HG02885 (cell line): ENCODE measurements around the gene PHOX2B.
"Not testable (repeated sequence)": the region's sequence is repeated elsewhere in the genome, so short reads cannot be mapped to it uniquely, and the experiment has no call there.

Source experiments
- ATAC-seq: cut with Tn5 transposase; IDR thresholded peaks from one replicate; pipeline ENCODE4 v1.9.1; 2021; ENCODE audit warnings: mild to moderate bottlenecking; ENCODE audit not compliant: unreplicated experiment, poor library complexity

Gene PHOX2B

DNA sequence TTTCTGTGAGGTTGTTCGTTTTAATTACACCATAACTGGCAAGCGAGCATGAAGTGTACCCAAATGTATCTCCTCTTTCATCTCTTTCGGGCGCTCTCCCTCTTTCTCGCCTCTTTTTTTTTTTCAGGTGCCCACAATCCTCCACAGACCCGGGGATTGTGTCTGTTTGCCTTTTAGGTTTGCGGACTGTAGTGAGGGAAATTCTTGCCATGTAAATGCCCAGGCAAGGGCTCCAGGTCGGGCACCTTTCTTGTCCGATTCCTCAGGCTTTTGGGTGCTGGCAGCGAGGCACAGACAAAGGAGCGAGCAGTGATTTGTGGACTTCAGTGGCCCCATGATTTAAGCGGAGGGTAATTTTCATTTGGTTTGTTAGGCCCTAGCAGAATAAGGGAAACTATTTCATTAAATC lies 1.1 kb upstream of the PHOX2B start:
- no peak for ATAC-seq

DNA sequence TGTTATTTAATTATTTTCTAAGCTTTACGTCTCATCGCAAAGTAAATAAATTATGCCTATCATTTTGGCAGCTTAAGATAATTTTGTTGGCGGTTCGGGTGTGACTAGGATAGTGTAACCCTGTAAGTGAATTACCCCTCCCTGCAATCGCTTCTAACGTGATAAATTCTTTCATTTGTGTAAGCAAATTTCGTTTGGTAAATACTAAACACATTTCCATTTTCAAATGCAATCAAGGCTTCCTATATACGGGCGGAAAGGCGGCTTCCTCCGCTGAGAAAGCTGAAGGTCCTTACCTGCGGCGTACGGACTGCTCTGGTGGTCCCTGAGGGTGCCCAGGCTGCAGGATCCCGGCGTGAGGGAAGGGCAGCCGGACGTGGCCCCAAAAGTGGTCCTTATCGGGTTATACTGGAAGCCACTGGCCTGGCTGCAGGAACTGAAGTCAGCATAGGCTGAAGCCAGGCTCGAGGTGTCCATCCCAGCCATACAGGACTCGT lies 403 bp downstream of the PHOX2B start:
- no peak for ATAC-seq

DNA sequence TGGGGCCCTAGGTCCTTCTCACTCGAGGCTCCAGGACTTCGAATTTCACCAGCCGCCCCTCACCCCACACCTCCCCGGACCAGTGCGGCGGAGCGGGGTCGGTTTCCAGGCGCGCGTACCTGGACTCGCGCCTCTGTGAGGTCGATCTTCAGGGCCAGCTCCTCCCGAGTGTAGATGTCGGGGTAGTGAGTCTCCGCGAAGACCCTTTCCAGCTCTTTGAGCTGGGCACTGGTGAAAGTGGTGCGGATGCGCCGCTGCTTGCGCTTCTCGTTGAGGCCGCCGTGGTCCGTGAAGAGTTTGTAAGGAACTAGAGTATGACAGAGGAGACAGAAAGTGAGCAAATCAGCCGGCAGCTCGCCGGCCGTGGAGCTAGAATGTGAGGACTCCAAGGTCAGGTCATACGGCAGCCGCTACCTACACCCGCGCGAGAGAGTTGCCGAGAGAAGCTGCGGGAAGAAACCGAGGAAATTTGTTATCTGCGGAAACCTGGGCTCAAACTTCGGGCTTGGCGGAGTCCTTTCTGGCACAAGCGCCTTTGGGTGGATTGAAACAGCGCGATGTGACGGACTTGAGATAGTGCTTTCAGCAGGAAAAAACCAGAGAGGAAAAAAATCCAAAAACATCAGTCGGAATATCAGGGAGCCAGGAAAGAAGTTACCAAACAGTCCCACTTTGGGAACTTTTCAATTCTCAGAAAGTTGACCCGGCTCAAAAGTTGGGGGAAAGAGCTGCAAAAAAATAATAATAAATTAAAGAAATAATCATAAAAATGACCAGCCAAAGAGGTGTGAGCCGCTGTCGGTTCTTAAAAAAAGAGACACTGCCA lies 1.1 kb downstream of the PHOX2B start:
- ATAC-seq, result no peak

DNA sequence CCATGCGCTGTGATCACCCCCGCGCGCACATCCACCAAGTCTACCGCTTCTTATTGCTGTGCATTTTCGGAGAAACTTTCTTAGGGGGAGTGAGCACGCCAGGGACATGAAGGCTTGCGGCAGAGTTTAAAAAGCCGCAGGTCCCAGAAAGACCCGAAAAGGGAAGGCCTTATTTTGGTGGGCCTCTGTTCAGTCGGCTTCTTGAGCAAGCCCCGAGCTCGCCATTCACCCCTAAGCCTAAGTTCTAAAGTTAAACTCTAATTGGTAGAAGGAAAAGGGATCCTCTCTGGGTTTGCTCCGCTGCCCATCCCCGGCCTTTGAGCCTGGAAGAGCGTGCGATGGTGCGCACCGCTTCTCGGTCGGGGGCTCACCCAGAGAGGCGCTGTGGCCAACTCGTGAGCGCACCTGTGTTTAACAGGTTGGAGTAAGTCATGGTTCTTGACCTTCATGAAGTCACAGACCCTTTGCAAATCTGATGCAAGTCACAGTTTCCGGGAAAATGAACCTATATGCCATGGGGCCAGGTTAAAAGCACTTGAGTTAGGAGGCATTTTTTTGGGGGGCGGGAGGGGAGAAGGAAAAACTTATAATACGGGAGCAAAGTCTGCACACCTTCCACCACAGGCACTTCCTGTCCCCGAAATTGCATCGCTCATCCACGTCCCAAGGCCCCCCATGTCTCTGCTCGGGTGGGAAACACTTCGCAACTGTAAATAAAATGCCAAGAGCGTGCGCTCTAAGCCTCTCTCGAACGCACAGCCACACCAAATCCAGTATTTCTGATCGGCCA lies 1.9 kb downstream of the PHOX2B start:
- no peak for ATAC-seq

DNA sequence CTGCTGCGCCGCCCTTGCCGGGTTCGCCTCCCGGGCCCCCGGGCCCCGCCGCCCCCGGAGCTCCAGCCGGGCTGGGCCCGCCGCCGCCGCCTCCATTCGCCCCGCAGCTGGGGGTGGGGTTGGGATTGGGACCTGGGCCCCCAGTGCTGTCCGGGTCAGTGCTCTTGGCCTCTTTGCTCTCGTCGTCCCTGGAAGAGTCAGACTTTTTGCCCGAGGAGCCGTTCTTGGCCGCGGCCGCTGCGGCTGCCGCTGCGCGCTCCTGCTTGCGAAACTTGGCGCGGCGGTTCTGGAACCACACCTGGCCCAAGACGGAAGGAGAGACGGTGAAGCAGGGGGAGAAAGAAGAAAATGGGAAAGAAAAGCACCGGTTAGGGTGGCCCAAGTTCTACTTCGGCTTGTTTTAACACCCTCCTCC lies 2.5 kb downstream of the PHOX2B start:
- no peak for ATAC-seq

DNA sequence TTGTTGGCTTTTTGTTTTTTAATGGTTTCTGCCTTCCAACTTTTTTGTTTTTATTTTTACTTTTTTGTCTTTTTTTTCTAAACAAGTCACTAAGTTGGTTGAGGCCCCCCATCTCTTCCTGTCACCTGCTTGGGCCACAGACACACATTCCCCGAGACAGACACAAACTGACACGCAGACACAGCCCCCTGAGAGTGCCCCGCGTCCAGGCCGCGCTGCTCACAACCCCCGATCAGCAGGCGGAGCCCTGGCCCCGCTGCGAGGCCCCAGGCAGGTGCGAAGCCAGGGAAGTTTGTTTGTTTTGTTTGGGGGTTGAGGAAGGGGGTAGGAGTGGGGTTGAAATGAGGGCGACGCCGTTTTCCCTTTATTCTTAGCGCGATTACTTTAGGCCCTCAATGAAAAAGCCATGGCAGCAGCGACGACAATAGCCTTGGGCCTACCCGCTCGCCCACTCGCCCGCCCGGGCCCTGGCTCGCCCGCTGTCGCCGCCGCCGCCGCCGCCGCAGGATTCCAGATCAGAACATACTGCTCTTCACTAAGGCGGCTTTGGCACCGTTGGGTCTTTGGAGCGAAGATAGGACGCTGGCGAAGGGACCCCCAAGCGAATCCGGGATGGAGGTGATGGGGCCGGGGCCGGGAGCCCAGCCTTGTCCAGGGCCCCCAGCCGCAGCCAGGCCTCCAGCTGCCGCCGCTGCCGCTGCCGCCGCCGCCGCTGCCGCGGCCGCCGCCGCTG lies 3.1 kb downstream of the PHOX2B start:
- no peak for ATAC-seq

DNA sequence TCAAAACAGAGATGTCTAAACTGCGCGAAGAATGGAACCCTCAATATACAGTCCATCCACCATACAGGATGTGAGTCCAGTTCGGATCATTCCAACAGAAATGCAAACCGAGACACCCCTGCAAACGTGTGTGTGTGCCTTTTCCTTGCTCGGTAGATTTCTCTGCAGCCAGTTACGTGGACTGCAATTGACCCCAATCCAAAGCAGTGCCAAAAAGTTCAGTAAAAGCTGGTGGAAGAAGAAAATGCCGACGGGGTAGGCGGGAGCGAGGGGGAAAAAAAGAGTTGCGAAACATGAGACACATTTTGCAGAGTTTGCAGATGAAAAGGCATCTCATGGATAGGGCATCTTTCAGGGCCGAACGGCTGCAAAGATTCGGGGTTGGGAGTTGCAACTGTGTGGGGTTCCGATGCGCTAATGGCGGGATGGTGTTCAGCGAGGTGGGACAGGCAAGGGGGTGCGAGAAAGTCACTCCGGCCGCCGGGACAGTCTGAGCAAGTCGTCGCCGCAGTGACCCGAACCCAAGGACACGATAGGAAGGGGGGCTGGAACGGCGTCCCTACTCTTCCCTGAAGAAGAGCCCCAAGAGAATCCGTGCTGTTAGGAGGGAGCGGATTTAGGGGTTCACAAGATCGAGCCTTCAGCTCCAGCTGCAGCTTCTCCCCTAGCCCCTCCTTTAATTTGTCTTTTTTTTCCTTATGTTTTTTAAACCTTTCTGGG lies 3.8 kb downstream of the PHOX2B start:
- ATAC-seq, result no peak

DNA sequence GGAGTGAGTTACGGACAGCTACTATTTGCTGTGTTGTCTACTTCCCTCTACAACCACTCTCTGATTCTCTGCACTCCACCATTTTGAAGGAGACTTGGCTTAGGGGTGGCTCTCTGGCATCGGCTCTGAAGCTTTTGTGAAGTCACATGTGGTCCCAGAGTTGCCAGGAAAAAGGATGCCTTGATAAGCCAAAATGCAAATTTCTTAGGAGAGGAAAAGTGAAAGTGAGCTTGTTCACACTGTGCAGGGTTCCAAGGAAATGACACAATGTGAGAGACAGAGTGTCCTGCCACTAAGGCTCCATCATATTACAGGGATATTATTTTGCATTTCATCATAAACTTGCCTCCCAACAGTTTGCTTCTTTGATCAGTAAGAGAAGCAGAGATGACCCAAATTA lies 7.2 kb downstream of the PHOX2B start:
- no peak for ATAC-seq

DNA sequence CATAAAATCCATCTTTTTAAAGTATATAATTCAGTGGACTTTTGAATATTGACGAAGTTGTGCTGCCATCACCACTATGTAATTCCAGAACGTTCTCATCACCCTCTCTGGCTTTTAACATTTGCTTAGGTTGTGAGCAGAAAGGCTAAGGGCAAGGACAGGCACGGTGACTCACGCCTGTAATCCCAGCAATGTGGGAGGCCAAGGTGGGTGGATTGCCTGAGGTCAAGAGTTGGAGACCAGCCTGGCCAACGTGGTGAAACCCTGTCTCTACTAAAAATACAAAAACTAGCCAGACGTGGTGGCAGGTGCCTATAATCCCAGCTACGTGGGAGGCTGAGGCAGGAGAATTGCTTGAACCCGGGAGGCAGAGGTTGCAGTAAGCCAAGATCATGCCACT lies 11.0 kb downstream of the PHOX2B start:
- ATAC-seq, result not testable (repeated sequence)

DNA sequence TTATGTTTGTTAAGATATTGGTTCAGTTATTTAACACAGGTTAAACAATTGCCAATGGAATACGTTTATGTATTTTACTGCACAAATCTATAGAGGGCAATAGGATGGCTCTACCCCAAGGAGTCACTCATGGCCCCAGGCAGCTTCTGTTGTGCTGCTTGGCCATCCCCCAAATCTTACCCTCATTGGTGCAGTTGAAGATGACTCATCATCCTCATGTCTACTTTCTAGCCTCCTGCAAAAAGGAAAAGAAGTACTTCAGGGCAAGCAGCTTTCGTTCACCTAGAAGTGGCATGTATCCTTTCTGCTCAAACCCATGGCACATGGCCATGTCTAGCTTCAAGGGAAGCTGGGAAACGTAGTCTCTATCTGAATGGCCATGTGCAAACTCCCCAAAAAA lies 14.2 kb downstream of the PHOX2B start:
- ATAC-seq, result no peak

DNA sequence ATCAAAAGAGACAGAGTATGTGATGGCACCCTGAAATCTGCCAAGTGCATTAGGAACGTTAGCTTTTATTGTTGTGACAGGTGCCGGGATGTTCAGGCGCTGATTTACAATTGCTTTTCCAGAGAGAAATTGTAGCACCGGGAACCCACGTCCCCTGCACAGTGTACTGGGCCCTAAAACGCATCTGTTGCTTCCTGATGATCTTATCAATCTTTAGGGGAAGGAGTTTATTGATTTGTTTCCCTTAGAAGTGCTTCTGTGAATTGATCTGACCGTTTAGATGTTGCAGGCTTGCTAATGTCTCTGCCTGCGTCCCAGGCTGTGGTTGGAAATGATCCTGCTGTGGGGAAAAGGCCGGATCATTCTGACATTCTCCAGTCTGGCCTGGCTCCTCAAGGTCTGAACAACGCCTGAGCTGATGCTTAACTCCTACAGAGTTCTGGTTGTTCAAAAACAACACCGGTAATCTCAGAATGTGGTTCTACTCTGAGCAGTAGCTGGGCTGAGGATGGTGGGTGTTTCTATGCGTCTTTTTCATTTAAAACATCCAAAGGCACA lies 16.9 kb downstream of the PHOX2B start:
- ATAC-seq, result no peak

DNA sequence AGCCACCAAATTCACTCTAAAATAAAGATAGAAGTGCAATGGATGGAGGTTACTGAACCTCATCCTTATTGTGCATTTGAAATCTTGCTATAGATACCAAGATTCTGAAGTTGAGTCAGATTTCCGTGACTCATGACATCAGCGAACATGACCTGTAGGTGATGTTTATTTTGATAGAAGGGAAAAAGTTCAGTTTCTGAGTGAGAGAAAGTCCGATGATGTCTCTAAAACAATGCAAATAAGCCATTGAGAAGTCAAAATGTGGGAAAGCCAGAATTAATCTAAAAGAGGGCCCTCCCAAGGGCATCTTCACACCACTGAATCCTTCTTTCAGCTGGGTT lies 20.0 kb downstream of the PHOX2B start:
- no peak for ATAC-seq

DNA sequence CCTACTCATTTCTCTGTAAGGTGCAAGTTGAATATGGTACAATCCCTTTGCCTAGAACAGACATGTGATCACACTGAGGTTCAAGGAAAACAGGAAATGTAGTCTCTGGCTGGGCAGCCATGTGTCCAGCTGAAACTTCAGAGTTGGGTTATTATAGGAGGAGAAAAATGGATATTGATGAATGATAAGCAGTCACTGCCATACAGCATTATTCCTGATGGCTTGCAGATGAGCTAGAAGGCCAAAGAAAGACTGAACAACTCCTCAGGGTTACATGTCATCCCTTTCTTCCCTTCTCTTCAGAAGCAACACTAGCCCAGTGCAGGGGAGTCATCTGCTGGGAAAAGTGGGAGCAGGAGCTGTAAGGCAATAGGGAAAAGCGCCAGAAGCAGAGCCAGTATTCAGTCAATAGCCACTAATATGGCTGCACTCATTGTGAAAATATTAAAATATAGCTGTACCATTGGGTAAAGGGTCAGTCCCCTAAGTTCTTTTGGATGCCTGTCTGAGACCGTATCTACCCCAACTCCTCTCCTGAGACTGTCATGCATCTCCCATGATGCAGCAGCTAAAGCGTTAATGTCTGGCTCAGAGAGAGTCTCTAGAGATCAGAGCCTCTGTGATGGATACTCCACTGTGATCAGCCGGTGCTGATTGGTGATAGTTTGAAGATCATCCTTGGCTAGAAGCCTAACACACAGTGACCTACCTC lies 20.5 kb downstream of the PHOX2B start:
- no peak for ATAC-seq

DNA sequence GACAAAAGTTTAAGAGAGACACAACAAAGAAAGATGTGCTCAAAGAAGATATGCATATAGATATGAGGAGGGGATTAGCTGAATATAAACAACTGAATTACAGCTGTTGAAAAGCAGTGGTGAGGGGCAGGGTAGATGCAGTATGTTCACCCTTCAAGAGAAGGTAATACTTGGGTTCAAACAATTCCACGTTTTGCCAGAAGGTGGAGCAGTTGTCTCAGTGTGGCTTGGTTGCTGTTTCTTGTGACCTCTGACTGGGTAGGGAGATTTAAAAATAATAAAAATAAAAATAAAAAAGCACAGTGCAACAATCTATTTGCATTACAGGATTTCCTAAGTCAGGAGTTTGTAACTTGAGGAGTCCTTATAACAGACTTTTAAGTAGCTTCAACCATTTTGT lies 23.3 kb downstream of the PHOX2B start:
- ATAC-seq, result no peak

DNA sequence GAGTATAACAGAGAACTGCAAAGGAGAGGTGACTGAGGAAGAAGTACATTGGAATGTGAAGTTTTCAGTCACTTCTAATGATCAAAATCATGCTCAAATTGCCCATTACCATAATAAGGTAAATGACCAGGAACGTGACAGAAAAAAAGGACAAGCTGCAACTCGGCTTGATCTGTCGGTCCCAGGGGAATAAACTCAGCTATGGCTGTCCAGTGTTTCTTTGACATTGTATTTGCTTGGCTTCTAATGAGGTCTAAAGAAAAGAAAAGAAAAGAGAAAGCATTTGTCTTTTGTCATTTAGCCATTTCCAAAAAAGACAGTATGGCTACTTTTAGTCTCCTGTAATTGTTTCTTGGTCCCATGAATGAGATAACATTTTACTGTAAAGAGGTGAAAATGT lies 25.2 kb downstream of the PHOX2B start:
- ATAC-seq, result no peak

DNA sequence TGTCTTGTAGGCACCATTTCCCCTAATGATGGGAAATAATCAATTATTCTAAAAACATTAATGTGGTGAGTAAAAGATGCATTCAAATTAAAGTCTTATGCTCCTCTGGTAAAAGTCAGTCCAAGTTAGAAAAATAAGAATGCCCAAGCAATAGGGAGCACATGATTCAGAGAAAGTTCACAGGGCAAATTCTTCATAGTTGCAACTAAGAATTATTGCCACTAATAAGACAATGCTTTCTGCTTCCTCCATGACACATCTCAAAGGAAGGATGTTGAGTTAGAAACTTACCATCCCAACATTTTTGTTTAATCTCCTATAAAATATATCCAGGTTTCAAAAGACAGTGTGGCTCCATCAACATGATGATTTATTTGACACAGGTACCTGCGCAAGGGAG lies 26.3 kb downstream of the PHOX2B start:
- ATAC-seq, result no peak

DNA sequence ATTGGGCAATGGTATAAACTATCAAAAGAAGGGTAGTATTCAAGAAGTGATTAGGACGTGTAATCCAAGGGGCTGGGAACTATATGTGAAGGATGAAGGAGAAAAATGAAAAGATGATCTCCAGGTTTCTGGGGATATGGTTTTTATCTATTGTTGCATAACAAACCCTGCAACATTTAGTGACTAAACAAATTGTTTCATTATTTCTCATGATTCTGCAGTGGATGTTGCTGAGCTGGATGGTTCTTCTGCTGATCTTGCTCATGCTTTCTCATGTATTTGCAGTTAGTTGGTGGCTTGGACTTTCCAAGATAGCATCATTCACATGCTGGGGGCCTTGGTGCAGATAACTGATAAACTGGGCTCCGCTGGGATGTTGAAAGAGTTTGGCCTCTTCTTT lies 29.1 kb downstream of the PHOX2B start:
- ATAC-seq, result no peak

DNA sequence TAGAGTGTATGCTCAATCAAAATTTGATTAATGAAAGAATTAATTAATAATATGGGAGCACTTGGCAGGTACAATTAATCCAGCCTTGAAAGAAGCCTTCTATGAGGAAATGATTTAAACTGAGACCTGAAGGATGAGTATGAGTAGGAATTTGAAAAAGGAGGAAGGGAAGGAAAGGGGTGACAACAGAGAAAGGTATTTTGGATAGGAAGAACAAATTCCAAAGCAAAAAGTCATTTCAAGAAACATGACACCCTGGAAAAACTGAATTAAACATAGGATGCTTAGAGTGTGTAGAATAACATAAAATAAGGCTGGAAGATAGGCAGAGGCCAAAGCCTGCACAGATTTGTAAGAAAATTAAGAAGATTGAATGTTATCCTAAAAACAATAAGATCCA lies 29.6 kb downstream of the PHOX2B start:
- no peak for ATAC-seq

DNA sequence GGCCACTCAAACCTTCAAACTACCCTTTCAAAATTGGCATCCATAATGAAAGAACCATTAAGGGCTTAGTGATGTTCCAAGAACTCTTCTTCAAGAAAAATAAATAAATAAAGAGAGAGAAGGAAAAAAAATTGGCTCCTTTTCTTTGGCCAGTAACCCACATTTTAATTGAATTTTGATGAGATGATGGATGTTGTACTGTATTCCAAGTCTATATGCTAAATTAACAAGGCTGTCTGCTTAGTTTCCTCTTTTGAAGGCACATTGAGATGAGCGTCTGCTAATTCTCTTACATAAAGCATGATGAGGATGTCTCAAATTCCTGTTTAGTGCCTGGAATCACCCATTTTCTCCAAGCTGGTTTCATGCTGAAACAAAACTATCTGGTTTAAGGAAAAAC lies 33.4 kb downstream of the PHOX2B start:
- ATAC-seq, result no peak
